B cell (primary cell): ENCODE measurements around the gene PRRC1.

Experiments
- EZH2 ChIP-seq: IDR thresholded peaks from 2 replicates; pipeline ENCODE4 v1.6.1; 2012; ENCODE audit warnings: borderline replicate concordance, low read depth, mild to moderate bottlenecking, moderate library complexity, low read length; ENCODE audit not compliant: insufficient read depth, poor library complexity, severe bottlenecking
- TF ChIP-seq, protein P1 (sequence below): fragments of 200-600 bp; IDR thresholded peaks from one replicate; pipeline ENCODE4 v1.8.0; 2022; ENCODE audit warnings: antibody characterized with exemption, mild to moderate bottlenecking

GRCh38 chr5:127577458-127577857, 60.0 kb downstream of the PRRC1 start:
- TF ChIP-seq, protein P1, sequence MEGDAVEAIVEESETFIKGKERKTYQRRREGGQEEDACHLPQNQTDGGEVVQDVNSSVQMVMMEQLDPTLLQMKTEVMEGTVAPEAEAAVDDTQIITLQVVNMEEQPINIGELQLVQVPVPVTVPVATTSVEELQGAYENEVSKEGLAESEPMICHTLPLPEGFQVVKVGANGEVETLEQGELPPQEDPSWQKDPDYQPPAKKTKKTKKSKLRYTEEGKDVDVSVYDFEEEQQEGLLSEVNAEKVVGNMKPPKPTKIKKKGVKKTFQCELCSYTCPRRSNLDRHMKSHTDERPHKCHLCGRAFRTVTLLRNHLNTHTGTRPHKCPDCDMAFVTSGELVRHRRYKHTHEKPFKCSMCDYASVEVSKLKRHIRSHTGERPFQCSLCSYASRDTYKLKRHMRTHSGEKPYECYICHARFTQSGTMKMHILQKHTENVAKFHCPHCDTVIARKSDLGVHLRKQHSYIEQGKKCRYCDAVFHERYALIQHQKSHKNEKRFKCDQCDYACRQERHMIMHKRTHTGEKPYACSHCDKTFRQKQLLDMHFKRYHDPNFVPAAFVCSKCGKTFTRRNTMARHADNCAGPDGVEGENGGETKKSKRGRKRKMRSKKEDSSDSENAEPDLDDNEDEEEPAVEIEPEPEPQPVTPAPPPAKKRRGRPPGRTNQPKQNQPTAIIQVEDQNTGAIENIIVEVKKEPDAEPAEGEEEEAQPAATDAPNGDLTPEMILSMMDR, result no peak
- no peak for TF ChIP-seq EZH2
